GM21367 (cell line): ENCODE results near the gene TMCC1.
"Not testable (repeated sequence)": the region's sequence is repeated elsewhere in the genome, so short reads cannot be mapped to it uniquely, and the experiment has no call there.

Source experiments
- ATAC-seq: cut with Tn5 transposase; IDR thresholded peaks from one replicate; pipeline ENCODE4 v1.9.1; 2021; ENCODE audit not compliant: unreplicated experiment

Gene TMCC1

DNA sequence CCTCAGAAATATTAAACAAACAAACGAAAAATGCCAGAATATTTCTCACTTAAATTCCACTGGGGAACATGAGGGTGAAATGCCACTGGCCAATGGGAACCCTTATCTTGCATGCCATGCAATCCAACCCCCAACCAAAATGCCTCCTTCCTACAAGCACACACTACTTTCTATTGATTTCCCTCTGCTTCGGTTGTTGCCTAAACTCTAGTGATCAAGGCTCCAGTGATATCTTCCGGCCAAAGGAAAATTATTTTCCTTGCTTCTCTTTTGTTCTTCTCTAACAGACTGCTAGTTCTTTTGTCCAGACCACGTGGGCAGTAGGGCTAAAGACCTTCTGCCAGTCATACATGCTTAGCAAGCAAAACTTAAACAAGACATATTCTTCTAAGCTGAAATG, 115.7 kb downstream of the TMCC1 start:
- no peak for ATAC-seq

DNA sequence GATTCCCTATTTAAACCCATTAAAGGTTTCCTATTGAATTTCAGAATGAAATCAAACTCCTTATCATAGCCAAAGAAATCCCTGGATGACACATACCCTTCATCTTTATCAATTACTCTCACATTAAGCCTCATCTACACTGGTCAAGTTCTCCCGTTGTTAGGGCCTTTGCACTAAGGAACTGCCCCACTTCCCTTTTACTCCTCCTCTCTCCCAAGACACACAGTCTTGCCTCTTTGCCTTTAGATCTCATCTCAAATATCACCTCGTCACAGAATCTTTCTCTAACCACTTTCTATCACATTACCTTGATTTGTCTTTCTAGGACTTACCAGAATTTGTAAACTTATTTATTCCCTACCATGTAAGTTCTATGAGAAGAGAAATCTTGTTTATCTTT, 117.6 kb downstream of the TMCC1 start:
- no peak for ATAC-seq

DNA sequence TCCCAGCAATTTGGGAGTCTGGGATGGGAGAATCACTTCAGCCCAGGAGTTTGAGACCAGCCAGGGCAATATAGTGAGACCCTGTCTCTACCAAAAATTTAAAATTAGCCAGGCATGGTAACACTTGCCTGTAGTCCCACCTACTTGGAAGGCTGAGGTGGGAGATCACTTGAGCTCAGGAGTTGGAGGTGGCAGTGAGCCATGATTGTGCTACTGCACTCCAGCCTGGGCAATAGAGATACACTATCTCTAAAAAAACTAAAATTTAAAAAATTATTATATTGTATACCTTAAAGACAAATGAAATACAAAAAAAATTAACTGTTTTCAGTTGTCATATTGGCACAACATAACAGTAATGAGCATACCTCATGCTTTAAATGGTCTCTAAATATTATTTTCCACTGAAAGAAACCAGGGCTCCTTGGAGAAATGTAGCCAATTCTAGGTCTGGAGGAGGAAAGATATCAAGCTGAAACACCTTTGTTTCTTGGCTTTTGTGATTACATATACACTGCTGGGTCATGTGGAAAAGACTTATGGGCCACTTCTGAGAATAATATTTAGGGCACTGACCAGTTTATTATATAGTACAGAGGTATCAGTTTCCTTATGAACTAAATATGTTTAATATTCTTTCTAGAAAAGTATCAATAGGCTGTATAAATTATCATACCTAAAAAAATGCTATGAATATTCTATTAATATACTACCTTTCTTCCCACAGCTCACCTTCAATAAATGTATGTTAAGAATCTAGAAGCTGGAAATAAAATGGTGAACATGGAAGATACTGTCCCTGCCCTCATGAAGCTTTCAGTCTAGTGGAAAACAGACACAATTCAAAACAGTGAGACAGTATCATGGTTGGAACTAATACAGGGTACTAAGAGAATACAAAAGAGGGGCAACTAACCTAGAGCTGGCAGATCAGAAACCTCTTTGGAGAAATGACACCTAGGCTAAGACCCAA, 119.5 kb downstream of the TMCC1 start:
- no peak for ATAC-seq

DNA sequence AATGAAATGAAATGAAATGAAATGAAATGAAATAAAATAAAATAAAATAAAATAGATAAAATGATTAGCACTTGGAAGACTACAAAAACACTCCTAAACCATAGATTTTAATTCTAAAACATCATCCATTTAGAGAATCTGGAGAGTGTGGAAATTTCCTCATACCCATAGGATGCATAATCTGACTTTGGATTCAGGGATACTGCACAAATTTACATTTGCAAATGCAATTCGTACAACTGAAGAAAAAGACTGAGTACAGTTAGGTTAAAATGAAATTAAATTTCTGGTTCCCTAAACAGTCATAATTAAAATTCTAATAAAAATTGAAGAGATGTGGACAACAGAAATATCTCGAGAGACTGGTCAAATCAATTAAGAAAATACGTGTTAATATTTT, 122.9 kb downstream of the TMCC1 start:
- no peak for ATAC-seq

DNA sequence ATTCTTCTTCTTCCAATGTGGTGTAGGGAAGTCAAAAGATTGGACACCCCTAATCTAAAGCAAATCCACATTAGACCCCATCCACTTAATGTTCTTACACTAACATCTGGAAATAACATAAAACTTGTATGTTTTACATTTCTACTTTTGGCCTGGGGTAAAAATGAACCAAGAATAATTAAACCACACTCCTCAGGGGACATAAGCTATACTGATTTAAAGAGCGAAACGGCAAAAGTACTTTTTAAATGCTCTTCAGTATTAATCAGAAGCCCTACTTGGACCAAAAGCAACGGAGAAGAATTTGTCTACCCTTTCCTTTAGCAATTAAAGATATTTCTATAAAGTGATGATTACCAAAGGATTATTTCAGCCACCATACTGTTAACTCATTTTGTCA, 123.9 kb downstream of the TMCC1 start:
- no peak for ATAC-seq

DNA sequence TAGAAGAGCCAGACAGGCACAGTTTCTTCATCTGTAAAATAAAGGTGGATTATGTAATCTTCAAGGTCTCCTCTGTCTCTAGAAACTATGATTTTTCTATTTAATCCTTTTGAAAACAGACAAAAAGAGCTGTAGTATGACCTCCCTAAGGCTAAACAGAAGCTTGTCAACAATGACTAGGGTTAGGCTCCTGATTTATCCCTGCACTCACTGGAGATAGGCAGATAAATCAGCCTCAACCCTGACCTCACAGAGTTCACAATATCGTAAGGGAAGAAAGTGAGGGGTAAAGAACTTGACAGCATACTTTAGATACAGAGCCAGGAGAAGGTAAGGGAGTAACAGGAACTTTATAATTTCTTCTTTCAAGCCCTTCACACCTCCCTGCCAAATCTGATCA, 124.8 kb downstream of the TMCC1 start:
- no peak for ATAC-seq

DNA sequence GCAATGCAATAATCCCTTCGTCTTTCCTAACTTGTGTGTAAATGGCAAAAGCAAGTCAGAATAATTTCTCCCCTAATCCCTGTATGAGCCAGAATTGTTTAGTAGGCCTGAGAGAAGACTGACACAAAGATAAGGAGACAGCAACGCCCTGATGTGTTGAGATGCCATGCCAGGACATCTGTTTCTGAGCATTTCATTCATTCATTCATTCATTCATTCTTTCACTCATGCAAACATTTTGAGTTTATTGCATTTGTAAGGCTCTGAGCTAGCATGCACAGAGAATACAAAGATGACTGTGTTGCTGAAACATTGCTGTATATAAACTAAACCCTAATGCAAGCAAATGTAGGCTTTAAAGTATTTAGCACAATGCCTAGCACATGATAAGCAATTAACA, 127.4 kb downstream of the TMCC1 start:
- ATAC-seq: no peak

DNA sequence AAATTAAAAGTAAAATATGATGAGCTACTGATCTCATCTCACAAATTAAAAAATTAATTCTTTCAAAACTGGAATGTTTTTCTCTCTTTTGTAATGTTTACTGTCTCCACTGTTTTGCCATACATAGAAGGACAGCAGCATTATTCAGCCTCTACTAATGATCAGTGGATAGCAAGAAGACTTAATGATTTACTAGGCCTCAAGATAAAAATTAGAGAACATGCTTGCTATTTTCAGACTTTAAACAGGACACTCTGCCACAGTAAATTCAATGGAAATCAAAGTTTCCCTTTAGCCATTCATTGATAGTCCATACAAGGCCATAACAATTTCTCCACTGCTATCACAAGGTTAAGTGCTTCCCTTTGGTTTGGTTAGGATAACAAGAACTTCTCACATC, 129.4 kb downstream of the TMCC1 start:
- ATAC-seq: no peak

DNA sequence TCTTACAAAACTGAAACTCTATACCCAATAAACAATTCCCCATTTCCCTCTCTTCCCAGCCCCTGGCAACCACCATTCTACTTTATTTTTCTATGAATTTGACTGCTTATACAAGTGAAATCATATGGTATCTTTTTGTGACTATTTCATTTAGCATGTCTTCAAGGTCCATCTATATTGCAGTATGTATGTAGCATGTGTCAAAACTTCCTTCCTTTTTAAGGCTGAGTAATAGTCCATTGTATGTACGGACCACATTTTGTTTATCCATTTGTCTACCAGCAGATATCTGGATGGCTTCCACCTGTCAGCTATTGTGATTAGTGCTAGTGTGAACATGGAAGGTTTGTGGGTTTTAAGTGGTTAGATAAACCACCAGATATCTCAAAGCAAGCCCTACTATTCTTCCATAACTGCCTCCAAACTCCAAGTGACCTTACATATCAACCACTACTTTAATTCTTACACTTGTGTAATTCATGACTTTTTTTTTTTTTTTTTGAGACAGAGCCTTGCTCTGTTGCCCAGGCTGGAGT, 134.7 kb downstream of the TMCC1 start:
- ATAC-seq: no peak

DNA sequence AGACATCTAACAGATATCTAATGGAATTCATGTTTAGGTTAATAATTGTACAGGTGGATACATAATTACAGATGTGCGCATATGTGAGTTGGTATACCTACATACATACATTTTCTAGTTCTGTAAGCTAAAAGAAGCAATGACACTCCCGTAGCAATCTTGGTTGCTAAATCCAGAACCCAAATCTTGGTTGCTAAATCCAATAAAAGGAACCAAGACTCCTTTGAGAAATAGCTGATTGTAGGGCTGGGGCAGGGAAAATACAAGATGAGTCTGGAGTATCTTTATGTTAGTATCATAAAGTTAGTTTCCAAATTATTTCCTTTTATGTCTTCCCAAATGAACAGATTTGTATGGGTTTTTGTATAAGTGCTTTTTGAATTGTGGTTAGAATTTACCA, 135.2 kb downstream of the TMCC1 start:
- no peak for ATAC-seq

DNA sequence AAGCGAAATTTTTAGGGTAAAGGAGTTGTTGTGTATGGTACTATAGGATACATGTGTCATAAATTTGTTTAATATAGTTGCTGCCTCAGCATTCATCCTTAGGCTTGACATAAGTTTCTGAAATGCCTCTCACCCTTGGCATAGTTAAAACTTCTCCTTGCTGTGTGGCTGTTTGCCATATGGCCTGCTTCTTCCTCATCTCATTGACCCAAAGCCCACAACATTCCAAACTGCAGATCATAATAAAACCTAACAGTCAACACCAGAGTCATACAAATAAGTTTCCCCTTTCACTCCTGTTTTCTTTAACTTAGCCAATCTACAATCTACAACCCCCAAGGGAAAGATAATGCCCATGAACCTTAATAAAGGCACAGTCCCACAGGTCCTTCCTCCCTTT, 136.6 kb downstream of the TMCC1 start:
- ATAC-seq: no peak

DNA sequence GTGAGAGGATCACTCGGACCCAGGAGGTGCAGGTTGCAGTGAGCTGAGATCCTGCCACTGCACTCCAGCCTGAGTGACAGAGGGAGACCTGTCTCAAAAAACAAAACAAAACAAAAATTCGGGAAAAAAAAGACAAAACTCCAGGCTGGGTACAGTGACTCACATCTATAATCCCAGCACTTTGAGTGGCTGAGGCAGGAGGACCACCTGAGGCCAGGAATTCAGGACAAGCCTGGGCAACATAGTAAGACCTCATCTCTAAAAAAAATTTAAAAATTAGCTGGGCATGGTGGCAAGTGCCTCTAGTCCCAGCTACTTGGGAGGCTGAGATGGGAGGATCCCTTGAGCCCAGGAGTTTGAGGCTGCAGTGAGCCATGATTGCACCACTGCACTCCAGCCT, 142.4 kb downstream of the TMCC1 start:
- ATAC-seq: not testable (repeated sequence)

DNA sequence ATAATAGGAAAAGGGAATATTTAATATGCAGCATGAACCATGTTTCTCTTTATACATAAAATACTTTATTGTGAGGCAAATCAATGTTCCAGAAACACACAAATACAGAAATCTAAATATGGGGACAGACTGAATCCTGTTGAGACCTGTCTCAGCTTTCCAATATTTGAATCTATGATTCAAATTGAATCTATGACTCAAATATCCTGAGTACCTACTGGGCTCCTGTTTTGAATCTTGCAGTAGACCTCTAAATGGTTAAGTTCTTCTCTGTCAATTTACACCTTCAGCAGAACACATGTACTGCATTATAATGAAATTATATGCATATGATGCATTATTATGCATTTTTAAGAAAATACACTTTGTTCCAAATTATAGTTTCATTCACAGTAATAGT, 143.8 kb downstream of the TMCC1 start:
- ATAC-seq: no peak

DNA sequence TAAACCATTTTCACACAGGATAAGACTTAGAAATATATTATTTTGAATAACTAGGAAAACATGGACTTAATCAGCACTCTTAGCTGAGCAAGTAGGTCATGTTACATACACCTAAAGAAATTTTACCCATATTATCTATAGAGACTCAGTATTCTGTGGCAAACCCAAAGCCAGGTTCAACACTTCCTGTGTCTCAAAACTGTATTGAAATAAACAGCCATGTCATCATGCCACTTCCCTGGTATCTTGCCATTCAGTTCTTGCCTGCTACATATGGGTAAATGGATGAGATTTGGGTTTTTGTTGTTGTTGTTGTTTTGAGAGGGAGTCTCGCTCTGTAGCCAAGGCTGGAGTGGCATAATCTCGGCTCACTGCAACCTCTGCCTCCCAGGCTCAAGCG, 145.5 kb downstream of the TMCC1 start:
- ATAC-seq: no peak

DNA sequence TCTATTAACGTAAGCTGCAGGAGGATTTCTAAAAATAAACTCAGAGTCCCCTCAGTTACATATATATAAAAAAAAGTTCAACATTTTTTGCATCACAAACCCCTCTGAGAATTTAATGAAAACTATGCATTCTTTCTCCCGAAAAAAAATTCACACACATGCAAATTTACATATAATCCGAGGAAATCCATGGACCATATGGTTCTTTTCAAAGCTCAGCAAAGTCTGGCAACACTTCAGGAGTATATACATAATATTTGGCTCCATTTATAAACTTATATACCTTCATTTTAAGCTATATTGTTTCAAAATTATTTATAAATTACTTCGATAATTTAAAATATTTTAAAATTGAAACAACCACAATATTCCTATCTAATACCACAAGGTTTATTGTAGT, 146.4 kb downstream of the TMCC1 start:
- no peak for ATAC-seq

DNA sequence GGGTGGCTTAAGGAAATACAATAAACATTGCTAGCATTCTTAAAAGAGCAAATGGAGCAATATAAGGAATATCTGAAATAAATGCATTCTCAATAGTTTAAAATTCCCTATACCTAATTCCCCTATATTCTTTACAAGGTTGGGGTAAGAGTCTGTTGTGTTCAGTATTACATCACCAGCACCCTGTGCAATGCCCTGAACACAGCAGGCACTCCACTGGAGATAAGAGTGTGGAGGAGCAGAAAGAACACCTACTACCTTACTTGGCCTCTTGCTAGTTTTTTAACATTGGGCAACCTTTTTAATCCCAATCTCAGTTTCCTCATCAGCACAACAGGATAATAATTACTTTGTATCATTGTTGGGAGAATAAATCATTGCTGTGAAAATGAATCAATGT, 146.9 kb downstream of the TMCC1 start:
- no peak for ATAC-seq

DNA sequence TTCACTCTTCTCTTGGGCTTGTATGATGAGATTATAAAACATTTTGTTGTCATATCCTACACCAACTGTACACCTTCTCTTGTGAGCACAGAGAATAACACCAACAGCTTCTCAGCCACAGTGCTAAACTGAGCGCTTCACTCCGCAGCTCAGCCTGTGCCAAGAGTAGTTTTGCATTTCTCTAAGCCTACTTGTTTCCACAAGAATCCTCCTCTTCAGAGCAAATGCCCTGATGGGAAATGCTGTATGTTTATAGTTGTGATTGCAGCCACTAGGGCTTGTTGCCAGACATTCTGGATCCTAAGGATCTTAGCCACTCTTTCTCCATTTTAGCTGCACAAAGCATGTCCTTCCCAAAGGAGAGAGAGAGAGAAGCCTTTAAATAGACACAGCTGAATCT, 148.3 kb downstream of the TMCC1 start:
- ATAC-seq: no peak

DNA sequence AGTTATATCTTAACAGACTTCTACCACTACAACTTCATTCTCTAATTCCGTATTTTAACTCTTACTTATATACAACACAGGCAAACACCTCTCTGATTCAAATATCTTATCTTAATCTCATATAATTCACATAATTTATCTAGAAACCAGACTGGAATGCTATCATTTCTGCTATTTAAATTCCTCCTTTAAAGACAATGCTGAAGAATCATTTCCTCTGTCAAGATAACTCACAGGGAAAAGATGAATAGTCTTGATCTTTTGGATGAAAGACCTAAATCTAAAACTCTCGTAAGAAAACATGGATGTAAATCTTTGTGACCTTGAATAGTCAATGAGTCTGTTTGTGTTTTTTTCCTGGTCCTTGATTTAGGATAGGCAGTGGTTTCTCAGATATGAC, 151.7 kb downstream of the TMCC1 start:
- no peak for ATAC-seq

DNA sequence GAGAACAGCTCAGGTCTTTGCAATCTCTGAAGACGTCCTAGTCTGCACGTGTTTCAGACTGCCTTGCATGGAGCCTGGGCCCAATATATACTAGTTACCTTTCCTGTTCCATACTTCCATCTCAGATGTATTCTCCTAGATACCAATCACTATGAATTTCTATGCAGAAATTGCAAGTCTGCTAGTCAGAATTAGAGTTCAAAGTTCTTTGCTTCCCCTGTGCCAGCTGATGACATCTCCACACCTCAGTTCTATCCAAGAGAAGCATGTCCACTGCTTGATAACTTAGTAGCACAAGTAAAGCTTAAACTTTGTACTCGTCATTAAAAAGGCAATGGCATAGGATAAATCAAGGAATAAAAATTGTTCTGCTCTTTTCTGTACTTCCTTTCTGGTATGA, 153.4 kb downstream of the TMCC1 start:
- no peak for ATAC-seq

DNA sequence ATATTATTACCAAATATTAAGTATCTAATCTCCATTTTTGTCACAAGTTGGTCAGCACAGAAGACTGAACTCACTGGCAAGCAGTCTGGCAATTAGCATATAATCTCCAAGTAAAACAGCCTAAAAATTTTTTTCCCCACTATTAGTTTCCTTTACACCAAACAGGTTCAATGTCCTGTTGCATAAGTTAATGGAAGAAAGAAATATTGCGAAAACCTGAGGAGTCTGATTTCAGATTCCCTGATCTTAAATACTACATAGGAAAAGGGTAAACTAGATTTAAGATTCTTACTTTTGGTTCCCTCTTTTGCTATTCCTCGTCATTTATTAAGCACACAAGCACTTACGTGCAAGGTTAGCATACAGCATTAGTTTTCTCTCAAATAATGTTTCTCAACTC, 153.9 kb downstream of the TMCC1 start:
- no peak for ATAC-seq

DNA sequence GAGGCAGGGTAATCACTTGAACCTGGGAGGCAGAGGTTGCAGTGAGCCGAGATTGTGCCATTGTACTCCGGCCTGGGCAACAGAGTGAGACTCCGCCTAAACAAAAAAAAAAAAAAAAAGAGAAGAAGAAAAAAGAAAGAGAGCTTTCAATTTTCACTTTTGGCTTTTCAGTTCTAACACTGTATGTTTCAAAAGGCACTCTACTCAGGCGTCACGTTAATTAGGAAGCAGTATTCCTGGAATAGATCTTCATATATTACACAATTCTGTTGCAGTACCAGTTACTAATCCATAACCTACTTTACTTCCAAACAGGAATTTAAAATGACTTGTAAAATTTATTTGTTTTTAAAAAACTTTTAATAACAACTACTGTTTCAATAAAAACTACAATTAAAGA, 155.3 kb downstream of the TMCC1 start:
- ATAC-seq: no peak

DNA sequence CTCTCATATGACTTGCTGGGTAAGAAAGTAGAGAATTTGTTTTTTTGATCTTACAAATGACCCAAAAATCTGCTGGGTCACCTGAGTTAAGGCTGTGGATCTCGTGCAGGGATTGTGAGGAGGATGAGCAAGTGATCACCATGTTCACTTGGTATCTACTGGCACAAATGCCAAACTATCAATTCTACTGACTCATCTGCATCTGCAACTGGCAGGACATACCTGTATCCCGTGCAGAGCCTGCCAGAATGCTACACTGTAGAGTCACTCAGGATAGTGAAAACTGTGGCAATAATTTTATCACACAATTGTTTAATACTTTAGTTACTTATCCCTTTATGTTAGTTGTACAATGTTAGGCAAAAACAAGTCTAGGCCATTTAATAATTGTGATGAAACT, 157.4 kb downstream of the TMCC1 start:
- no peak for ATAC-seq

DNA sequence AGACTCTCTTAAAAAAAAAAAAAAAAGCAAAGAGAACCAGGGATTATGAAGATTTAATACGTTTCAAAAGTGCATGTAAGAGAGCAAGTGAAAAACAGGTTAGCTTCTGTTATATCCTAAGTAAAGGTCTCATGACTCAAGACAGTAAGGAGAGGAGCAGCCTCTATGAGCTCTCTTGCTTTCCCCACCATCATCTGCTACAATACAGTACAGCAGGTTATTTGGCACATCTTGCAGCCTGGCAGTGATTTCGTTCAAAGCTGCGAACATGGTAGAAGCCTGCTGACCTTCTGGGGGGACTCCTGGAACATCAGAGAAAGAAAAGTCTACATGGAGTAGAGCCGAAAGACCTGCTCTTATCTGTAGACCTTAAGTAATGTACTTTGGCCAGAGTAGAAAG, 157.9 kb downstream of the TMCC1 start:
- no peak for ATAC-seq
